Stimulated activated naive B cell treated with anti-CD40 and anti-IgM and Interleukin-4, amounts not matched to agents 10 μg/mL and 1 μg/mL and 100 μg/mL, for 72 hours (primary cell): ENCODE measurements around the gene LINC00237.

Source experiments
- ATAC-seq, 2 donors: fragments of 150-1000 bp; cut with Tn5 transposase; replicated peaks; 2 replicates each; pipeline ENCODE4 v1.10.0; 2021; ENCODE audit warnings: moderate library complexity in 1 of 2
- DNase-seq: peaks from one replicate; pipeline ENCODE4 v3.0.0; 2021
- H3K27ac Mint-ChIP-seq: one replicate; pipeline ENCODE4 v1.8.0; 2022; ENCODE audit warnings: mild to moderate bottlenecking, mixed read lengths
- H3K27me3 Mint-ChIP-seq, 2 donors: one replicate each; pipeline ENCODE4 v1.8.0; 2022; ENCODE audit warnings: mixed read lengths in 2 of 2
- H3K36me3 Mint-ChIP-seq, 2 donors: one replicate each; pipeline ENCODE4 v1.8.0; 2022; ENCODE audit warnings: mixed read lengths in 2 of 2, mild to moderate bottlenecking in 1 of 2
- H3K4me1 Mint-ChIP-seq, 2 donors: one replicate each; pipeline ENCODE4 v1.8.0; 2022; ENCODE audit warnings: mixed read lengths in 2 of 2, mild to moderate bottlenecking in 1 of 2
- H3K4me3 Mint-ChIP-seq, 2 donors: one replicate each; pipeline ENCODE4 v1.8.0; 2022; ENCODE audit warnings: mild to moderate bottlenecking in 2 of 2, mixed read lengths in 2 of 2, moderate library complexity in 1 of 2
- H3K9me3 Mint-ChIP-seq, 2 donors: one replicate each; pipeline ENCODE4 v1.8.0; 2022; ENCODE audit warnings: mixed read lengths in 2 of 2, mild to moderate bottlenecking in 1 of 2

LINC00237 gene

GRCh38 chr20:21067255-21067654, 38.9 kb downstream of the LINC00237 start:
- H3K27me3 Mint-ChIP-seq: peaks cover 16 to 34% of the 10 kb centered on the region in 2 donors
- no peak overlapping the region for H3K27ac Mint-ChIP-seq
- H3K9me3 Mint-ChIP-seq: peaks cover 2 to 4% of the 10 kb centered on the region in 2 donors

GRCh38 chr20:21064924-21065323, 41.2 kb downstream of the LINC00237 start:
- H3K36me3 Mint-ChIP-seq: no peaks in the 10 kb centered on the region
- no peak for DNase-seq
- H3K9me3 Mint-ChIP-seq: peaks cover 0 to 2% of the 10 kb centered on the region in 2 donors
- no peak for ATAC-seq
- H3K4me1 Mint-ChIP-seq: no peaks in the 10 kb centered on the region
- peaks cover 17 to 25% of the 10 kb centered on the region in 2 donors for H3K27me3 Mint-ChIP-seq
- no peak overlapping the region for H3K4me3 Mint-ChIP-seq
- H3K27ac Mint-ChIP-seq: no peak overlapping the region

More at GRCh38 chr20:21067255-21067654, 38.9 kb downstream of the LINC00237 start:
- Mint-ChIP-seq H3K36me3 (no peaks in the 10 kb centered on the region), H3K4me1 (no peaks in the 10 kb centered on the region), H3K4me3 (no peak overlapping the region)
- ATAC-seq: no peak
- DNase-seq: no peak

GRCh38 chr20:21063276-21063675, 42.9 kb downstream of the LINC00237 start:
- ATAC-seq (no peak), DNase-seq (no peak)
- Mint-ChIP-seq H3K27ac (no peak overlapping the region), H3K9me3 (no peaks in the 10 kb centered on the region), H3K4me3 (no peak overlapping the region), H3K27me3 (peaks cover 17 to 21% of the 10 kb centered on the region in 2 donors), H3K4me1 (no peaks in the 10 kb centered on the region), H3K36me3 (no peaks in the 10 kb centered on the region)

GRCh38 chr20:21053002-21053762, 53.0 kb downstream of the LINC00237 start:
- ATAC-seq (no peak), DNase-seq (no peak)
- Mint-ChIP-seq H3K9me3 (peaks cover 0 to 1% of the 10 kb centered on the region in 2 donors), H3K27ac (no peak overlapping the region), H3K4me1 (no peaks in the 10 kb centered on the region), H3K4me3 (no peak overlapping the region), H3K36me3 (no peaks in the 10 kb centered on the region), H3K27me3 (peaks cover 14 to 21% of the 10 kb centered on the region in 2 donors)

- H3K27ac Mint-ChIP-seq: no peak overlapping the region
- H3K9me3 Mint-ChIP-seq: peaks cover 0 to 1% of the 10 kb centered on the region in 2 donors
- DNase-seq: no peak
- H3K4me1 Mint-ChIP-seq: no peaks in the 10 kb centered on the region
- peaks cover 14 to 21% of the 10 kb centered on the region in 2 donors for H3K27me3 Mint-ChIP-seq
- H3K4me3 Mint-ChIP-seq: no peak overlapping the region
- no peaks in the 10 kb centered on the region for H3K36me3 Mint-ChIP-seq
- ATAC-seq: no peak
Observed at GRCh38 chr20:21052686-21053001, 53.5 kb downstream of the LINC00237 start.

- H3K4me3 Mint-ChIP-seq: no peak overlapping the region
- no peaks in the 10 kb centered on the region for H3K4me1 Mint-ChIP-seq
- peak overlapping the region; percentile 16 for H3K27ac Mint-ChIP-seq
- peaks cover 0 to 1% of the 10 kb centered on the region in 2 donors for H3K9me3 Mint-ChIP-seq
- H3K27me3 Mint-ChIP-seq: peaks cover 14 to 21% of the 10 kb centered on the region in 2 donors
- no peaks in the 10 kb centered on the region for H3K36me3 Mint-ChIP-seq
- ATAC-seq (no peak), DNase-seq (no peak)
Observed at GRCh38 chr20:21052241-21052640, 53.9 kb downstream of the LINC00237 start.

GRCh38 chr20:21050710-21051109, 55.4 kb downstream of the LINC00237 start:
- H3K4me1 Mint-ChIP-seq: no peaks in the 10 kb centered on the region
- no peaks in the 10 kb centered on the region for H3K36me3 Mint-ChIP-seq
- H3K4me3 Mint-ChIP-seq: no peak overlapping the region
- peaks cover 14 to 36% of the 10 kb centered on the region in 2 donors for H3K27me3 Mint-ChIP-seq
- no peak overlapping the region for H3K27ac Mint-ChIP-seq
- no peak for DNase-seq
- H3K9me3 Mint-ChIP-seq: peaks cover 0 to 1% of the 10 kb centered on the region in 2 donors
- ATAC-seq: no peak

- Mint-ChIP-seq H3K27me3 (peaks cover 14 to 45% of the 10 kb centered on the region in 2 donors), H3K4me3 (no peak overlapping the region), H3K27ac (no peak overlapping the region), H3K9me3 (peaks cover 0 to 1% of the 10 kb centered on the region in 2 donors), H3K4me1 (no peaks in the 10 kb centered on the region), H3K36me3 (no peaks in the 10 kb centered on the region)
- no peak for DNase-seq
- no peak for ATAC-seq
Observed at GRCh38 chr20:21049305-21049828, 56.8 kb downstream of the LINC00237 start.

- Mint-ChIP-seq H3K27me3 (peaks cover 18 to 47% of the 10 kb centered on the region in 2 donors), H3K36me3 (no peaks in the 10 kb centered on the region), H3K4me1 (no peaks in the 10 kb centered on the region), H3K9me3 (peaks cover 0 to 1% of the 10 kb centered on the region in 2 donors), H3K27ac (no peak overlapping the region), H3K4me3 (no peak overlapping the region)
- peak; percentile 8 for DNase-seq
- no peak for ATAC-seq
Observed at GRCh38 chr20:21048841-21049273, 57.3 kb downstream of the LINC00237 start.

- peaks cover 19 to 40% of the 10 kb centered on the region in 2 donors for H3K27me3 Mint-ChIP-seq
- no peak for ATAC-seq
- H3K36me3 Mint-ChIP-seq: no peaks in the 10 kb centered on the region
- H3K27ac Mint-ChIP-seq: no peak overlapping the region
- no peak for DNase-seq
- H3K9me3 Mint-ChIP-seq: peaks cover 0 to 1% of the 10 kb centered on the region in 2 donors
- H3K4me1 Mint-ChIP-seq: no peaks in the 10 kb centered on the region
- no peak overlapping the region for H3K4me3 Mint-ChIP-seq
Observed at GRCh38 chr20:21047981-21048380, 58.2 kb downstream of the LINC00237 start.

GRCh38 chr20:21046413-21047070, 59.6 kb downstream of the LINC00237 start:
- peaks cover 8 to 30% of the 10 kb centered on the region in 2 donors for H3K27me3 Mint-ChIP-seq
- peaks cover 0 to 1% of the 10 kb centered on the region in 2 donors for H3K9me3 Mint-ChIP-seq
- DNase-seq: no peak
- no peaks in the 10 kb centered on the region for H3K36me3 Mint-ChIP-seq
- no peak for ATAC-seq
- no peak overlapping the region for H3K4me3 Mint-ChIP-seq
- no peak overlapping the region for H3K27ac Mint-ChIP-seq
- no peaks in the 10 kb centered on the region for H3K4me1 Mint-ChIP-seq
